HCT116 (cell line): ENCODE results near the gene DENND2D. TPM values are rescaled to one million over a fixed set of nuclear protein-coding genes. Genes with fewer than 3 reads are reported as not detected.

Experiments
- ATAC-seq: fragments of 200-7000 bp; cut with Tn5 transposase; 2 replicates; pipeline ENCODE4 v1.9.1; 2020; ENCODE audit warnings: mild to moderate bottlenecking, moderate library complexity
- BruUV-seq: library from RNA; stranded (reverse); fragments of 400-500 nt; replicated peaks from 2 replicates; lab custom pipeline; 2021; lab: Mats Ljungman, UMichigan
- CTCF ChIA-PET: fragments of 300-600 bp; sonication (Branson Sonifier 250); formaldehyde crosslinking; loops from one replicate; lab custom pipeline; 2021; ENCODE audit warnings: antibody characterized with exemption; lab: Charles Lee
- POLR2A ChIA-PET: fragments of 300-600, 350-600 bp; sonication (Branson Sonifier 250); formaldehyde crosslinking; loops from one replicate; lab custom pipeline; 2021; ENCODE audit warnings: antibody characterized with exemption; lab: Charles Lee
- RAD21 ChIA-PET, 2 experiments: fragments of 300-600 bp; sonication (Branson Sonifier 250); formaldehyde crosslinking; loops; one replicate each; lab custom pipeline; 2023; ENCODE audit warnings: low total read pairs in 2 of 2; ENCODE audit not compliant: uncharacterized antibody in 2 of 2, unreplicated experiment in 2 of 2, low non-redundant PET in 1 of 2; lab: Charles Lee
- DNase-seq: peaks from one replicate; pipeline ENCODE4 v3.0.0-alpha.2; 2010; ENCODE audit warnings: low read depth, low spot score
- H2AFZ ChIP-seq: fragments of 200-600 bp; shearing (Covaris generic), sonication (generic); 2 replicates; pipeline ENCODE4 v1.6.1; 2017; ENCODE audit warnings: low read depth, mixed run types, mixed read lengths, antibody characterized with exemption, low read length; ENCODE audit not compliant: poor library complexity, severe bottlenecking
- H3K27ac ChIP-seq: 2 replicates; pipeline ENCODE4 v1.5.1; 2012; ENCODE audit warnings: low read depth, low read length
- H3K27me3 ChIP-seq: fragments of 200-600 bp; sonication (generic); 2 replicates; pipeline ENCODE4 v1.6.1; 2016; ENCODE audit warnings: mixed run types, low read length, mixed read lengths; ENCODE audit not compliant: insufficient read depth
- H3K36me3 ChIP-seq, 2 experiments: fragments of 200-500 bp in 1 of 2; fragments of 200-600 bp in 1 of 2; sonication (Bioruptor generic) in 1 of 2; sonication (generic) in 1 of 2; 2 replicates each; pipeline versions ENCODE4 v1.5.1 to v1.6.1; 2014 to 2016; ENCODE audit warnings: low read length in 2 of 2, inconsistent platforms in 1 of 2, mixed read lengths in 1 of 2, mixed run types in 1 of 2; ENCODE audit not compliant: insufficient read depth in 2 of 2, control insufficient read depth in 1 of 2
- H3K4me1 ChIP-seq, 2 experiments: fragments of 200-600 bp in 1 of 2; sonication (generic) in 1 of 2; 2 replicates each; pipeline versions ENCODE4 v1.5.1 to v1.6.1; 2012 to 2017; ENCODE audit warnings: low read length in 2 of 2, inconsistent platforms in 1 of 2, mild to moderate bottlenecking in 1 of 2, mixed read lengths in 1 of 2, mixed run types in 1 of 2, moderate library complexity in 1 of 2; ENCODE audit not compliant: insufficient read depth in 2 of 2, control insufficient read depth in 1 of 2
- H3K4me2 ChIP-seq: fragments of 200-600 bp; sonication (generic); 2 replicates; pipeline ENCODE4 v1.6.1; 2017; ENCODE audit warnings: mixed run types, low read length, mixed read lengths
- H3K4me3 ChIP-seq, 2 experiments: fragments of 200-600 bp in 1 of 2; sonication (generic) in 1 of 2; replicated peaks in 1 of 2; 2 replicates each; pipeline ENCODE4 v1.5.1; 2011 to 2016; ENCODE audit warnings: low read length in 2 of 2, control low read depth in 1 of 2, low read depth in 1 of 2, mild to moderate bottlenecking in 1 of 2, mixed read lengths in 1 of 2, mixed run types in 1 of 2
- H3K79me2 ChIP-seq: fragments of 200-600 bp; sonication (generic); 2 replicates; pipeline ENCODE4 v1.6.1; 2017; ENCODE audit warnings: mild to moderate bottlenecking, mixed run types, low read length, moderate library complexity, mixed read lengths; ENCODE audit not compliant: insufficient read depth
- H3K9ac ChIP-seq: fragments of 200-600 bp; sonication (generic); 2 replicates; pipeline ENCODE4 v1.6.1; 2016; ENCODE audit warnings: low read length, mixed read lengths
- H3K9me2 ChIP-seq: fragments of 200-600 bp; sonication (generic), shearing (Covaris generic); 2 replicates; pipeline ENCODE4 v1.6.1; 2017; ENCODE audit warnings: mixed run types, mild to moderate bottlenecking, moderate library complexity; ENCODE audit not compliant: insufficient read depth
- H3K9me3 ChIP-seq, 2 experiments: fragments of 200-500 bp in 1 of 2; fragments of 200-600 bp in 1 of 2; sonication (Bioruptor generic) in 1 of 2; sonication (generic) in 1 of 2; 2 replicates each; pipeline ENCODE4 v1.6.1; 2014 to 2017; ENCODE audit warnings: low read length in 2 of 2, mixed read lengths in 2 of 2, inconsistent platforms in 1 of 2, low read depth in 1 of 2, mild to moderate bottlenecking in 1 of 2, mixed run types in 1 of 2, moderate library complexity in 1 of 2; ENCODE audit not compliant: control insufficient read depth in 1 of 2, insufficient read depth in 1 of 2
- H4K20me1 ChIP-seq: fragments of 200-600 bp; sonication (generic), shearing (Covaris generic); 2 replicates; pipeline ENCODE4 v1.6.1; 2017; ENCODE audit warnings: mixed run types, mild to moderate bottlenecking, moderate library complexity; ENCODE audit not compliant: insufficient read depth
- CEBPB ChIP-seq: IDR thresholded peaks from 2 replicates; pipeline ENCODE4 v1.6.1; 2012; ENCODE audit warnings: low read depth
- ELF1 ChIP-seq: IDR thresholded peaks from 2 replicates; pipeline ENCODE4 v1.6.1; 2012; ENCODE audit warnings: low read depth, borderline replicate concordance
- EZH2phosphoT487 ChIP-seq: fragments of 200-600 bp; IDR thresholded peaks from 2 replicates; pipeline ENCODE4 v1.6.1; 2018; ENCODE audit warnings: antibody characterized with exemption, borderline replicate concordance
- FOSL1 ChIP-seq: IDR thresholded peaks from 2 replicates; pipeline ENCODE4 v1.6.1; 2012; ENCODE audit warnings: low read depth
- JUND ChIP-seq: IDR thresholded peaks from 2 replicates; pipeline ENCODE4 v1.6.1; 2012
- POLR2AphosphoS5 ChIP-seq: IDR thresholded peaks from 2 replicates; pipeline ENCODE4 v1.6.1; 2011; ENCODE audit warnings: mild to moderate bottlenecking, low read depth, low read length, moderate library complexity
- SIN3A ChIP-seq: IDR thresholded peaks from 2 replicates; pipeline ENCODE4 v1.6.1; 2012; ENCODE audit warnings: low read depth
- SRF ChIP-seq: IDR thresholded peaks from 2 replicates; pipeline ENCODE4 v1.6.1; 2012; ENCODE audit warnings: low read depth
- ZFX ChIP-seq: fragments of 450-650 bp; IDR thresholded peaks from 2 replicates; pipeline ENCODE4 v1.6.1; 2017
- ZNF274 ChIP-seq: fragments of 200-500 bp; sonication (Bioruptor generic); IDR thresholded peaks from 2 replicates; pipeline ENCODE4 v1.6.1; 2014; ENCODE audit warnings: mild to moderate bottlenecking, low read depth, low read length, inconsistent platforms
- intact Hi-C: fragments of 100-400 bp; cut with micrococcal nuclease; formaldehyde crosslinking; loops from 2 replicates; pipeline ENCODE4 v1.10.0; 2022
- total RNA-seq: library from RNA; stranded (reverse); gene quantifications from one replicate; pipeline ENCODE4 v1.2.1, GENCODE V29; 2021; ENCODE audit not compliant: unreplicated experiment
- TF ChIP-seq, protein P1 (sequence below): IDR thresholded peaks from 2 replicates; pipeline ENCODE4 v1.6.1; 2011; ENCODE audit warnings: mild to moderate bottlenecking, low read length, moderate library complexity; ENCODE audit not compliant: insufficient replicate concordance; ENCODE audit errors: extremely low read depth
- TF ChIP-seq, protein P2 (sequence below): IDR thresholded peaks from 2 replicates; pipeline ENCODE4 v1.6.1; 2012; ENCODE audit warnings: low read depth
- TF ChIP-seq, protein P3 (sequence below): IDR thresholded peaks from 2 replicates; pipeline ENCODE4 v1.6.1; 2012

The DENND2D gene
- total RNA-seq, 1 experiment from 2014 or later = 31.9 TPM

DNA sequence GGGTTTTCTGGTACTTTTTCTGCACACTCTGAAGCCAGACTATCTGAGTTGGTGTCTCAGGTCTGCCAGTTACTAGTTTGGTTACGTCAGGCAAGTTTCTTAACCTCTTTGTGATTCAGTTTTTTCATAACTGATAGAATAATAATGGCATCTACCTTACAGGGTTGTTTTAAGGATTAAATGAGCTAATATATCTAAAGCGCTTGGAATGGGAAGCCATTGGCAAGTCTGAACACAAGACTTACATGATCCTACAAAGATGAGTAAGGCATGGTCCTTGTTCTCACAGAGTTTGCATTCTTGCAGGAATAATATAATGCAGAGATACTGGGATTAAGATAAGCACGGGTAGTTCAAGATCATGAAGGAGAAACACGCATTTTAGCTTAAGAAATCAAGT is 9.2 kb upstream of the DENND2D start:
- CTCF ChIA-PET = no interaction called here
- no peaks in the 10 kb centered on the region for H3K79me2 ChIP-seq
- H3K36me3 ChIP-seq = no peaks in the 10 kb centered on the region
- H3K4me1 ChIP-seq = peaks cover 6 to 7% of the 10 kb centered on the region in 2 experiments; a peak in 3 of 4 replicates
- POLR2A ChIA-PET = no interaction called here
- no peaks in the 10 kb centered on the region for H3K9me2 ChIP-seq
- H3K4me3 ChIP-seq = no peak overlapping the region
- RAD21 ChIA-PET = no interaction called here
- H4K20me1 ChIP-seq = no peaks in the 10 kb centered on the region
- DNase-seq (no peak), ATAC-seq (no peak)
- TF ChIP-seq CEBPB (no peak), ZFX (no peak), FOSL1 (no peak), SIN3A (no peak), ELF1 (no peak), SRF (no peak), POLR2AphosphoS5 (no peak), JUND (no peak), EZH2phosphoT487 (no peak), ZNF274 (no peak)
- TF ChIP-seq, protein P1, sequence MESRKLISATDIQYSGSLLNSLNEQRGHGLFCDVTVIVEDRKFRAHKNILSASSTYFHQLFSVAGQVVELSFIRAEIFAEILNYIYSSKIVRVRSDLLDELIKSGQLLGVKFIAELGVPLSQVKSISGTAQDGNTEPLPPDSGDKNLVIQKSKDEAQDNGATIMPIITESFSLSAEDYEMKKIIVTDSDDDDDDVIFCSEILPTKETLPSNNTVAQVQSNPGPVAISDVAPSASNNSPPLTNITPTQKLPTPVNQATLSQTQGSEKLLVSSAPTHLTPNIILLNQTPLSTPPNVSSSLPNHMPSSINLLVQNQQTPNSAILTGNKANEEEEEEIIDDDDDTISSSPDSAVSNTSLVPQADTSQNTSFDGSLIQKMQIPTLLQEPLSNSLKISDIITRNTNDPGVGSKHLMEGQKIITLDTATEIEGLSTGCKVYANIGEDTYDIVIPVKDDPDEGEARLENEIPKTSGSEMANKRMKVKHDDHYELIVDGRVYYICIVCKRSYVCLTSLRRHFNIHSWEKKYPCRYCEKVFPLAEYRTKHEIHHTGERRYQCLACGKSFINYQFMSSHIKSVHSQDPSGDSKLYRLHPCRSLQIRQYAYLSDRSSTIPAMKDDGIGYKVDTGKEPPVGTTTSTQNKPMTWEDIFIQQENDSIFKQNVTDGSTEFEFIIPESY = no peak
- TF ChIP-seq, protein P2, sequence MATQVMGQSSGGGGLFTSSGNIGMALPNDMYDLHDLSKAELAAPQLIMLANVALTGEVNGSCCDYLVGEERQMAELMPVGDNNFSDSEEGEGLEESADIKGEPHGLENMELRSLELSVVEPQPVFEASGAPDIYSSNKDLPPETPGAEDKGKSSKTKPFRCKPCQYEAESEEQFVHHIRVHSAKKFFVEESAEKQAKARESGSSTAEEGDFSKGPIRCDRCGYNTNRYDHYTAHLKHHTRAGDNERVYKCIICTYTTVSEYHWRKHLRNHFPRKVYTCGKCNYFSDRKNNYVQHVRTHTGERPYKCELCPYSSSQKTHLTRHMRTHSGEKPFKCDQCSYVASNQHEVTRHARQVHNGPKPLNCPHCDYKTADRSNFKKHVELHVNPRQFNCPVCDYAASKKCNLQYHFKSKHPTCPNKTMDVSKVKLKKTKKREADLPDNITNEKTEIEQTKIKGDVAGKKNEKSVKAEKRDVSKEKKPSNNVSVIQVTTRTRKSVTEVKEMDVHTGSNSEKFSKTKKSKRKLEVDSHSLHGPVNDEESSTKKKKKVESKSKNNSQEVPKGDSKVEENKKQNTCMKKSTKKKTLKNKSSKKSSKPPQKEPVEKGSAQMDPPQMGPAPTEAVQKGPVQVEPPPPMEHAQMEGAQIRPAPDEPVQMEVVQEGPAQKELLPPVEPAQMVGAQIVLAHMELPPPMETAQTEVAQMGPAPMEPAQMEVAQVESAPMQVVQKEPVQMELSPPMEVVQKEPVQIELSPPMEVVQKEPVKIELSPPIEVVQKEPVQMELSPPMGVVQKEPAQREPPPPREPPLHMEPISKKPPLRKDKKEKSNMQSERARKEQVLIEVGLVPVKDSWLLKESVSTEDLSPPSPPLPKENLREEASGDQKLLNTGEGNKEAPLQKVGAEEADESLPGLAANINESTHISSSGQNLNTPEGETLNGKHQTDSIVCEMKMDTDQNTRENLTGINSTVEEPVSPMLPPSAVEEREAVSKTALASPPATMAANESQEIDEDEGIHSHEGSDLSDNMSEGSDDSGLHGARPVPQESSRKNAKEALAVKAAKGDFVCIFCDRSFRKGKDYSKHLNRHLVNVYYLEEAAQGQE = no peak
- TF ChIP-seq, protein P3, sequence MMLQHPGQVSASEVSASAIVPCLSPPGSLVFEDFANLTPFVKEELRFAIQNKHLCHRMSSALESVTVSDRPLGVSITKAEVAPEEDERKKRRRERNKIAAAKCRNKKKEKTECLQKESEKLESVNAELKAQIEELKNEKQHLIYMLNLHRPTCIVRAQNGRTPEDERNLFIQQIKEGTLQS = no peak
- intact Hi-C loops = no loop called here
- no peak overlapping the region for H3K4me2 ChIP-seq
- H3K27ac ChIP-seq = no peak overlapping the region
- no peak overlapping the region for H2AFZ ChIP-seq
- no TSS peak for BruUV-seq
- H3K9ac ChIP-seq = no peak overlapping the region
- H3K9me3 ChIP-seq = no peaks in the 10 kb centered on the region
- H3K27me3 ChIP-seq = no peaks in the 10 kb centered on the region
